Smooth muscle cell of the brain vasculature (primary cell): Measurements from ENCODE around the gene S1PR2.
"Not testable (repeated sequence)": the region's sequence is repeated elsewhere in the genome, so short reads cannot be mapped to it uniquely, and the experiment has no call there.

Experiments used
- DNase-seq: peaks from one replicate; pipeline ENCODE4 v3.0.0-alpha.2; 2012; ENCODE audit warnings: low read depth, low spot score

The S1PR2 gene

GRCh38 chr19:10224337-10224736, 6.8 kb downstream of the S1PR2 start:
- no peak for DNase-seq

- DNase-seq = no peak
These were observed 7.5 kb downstream of the S1PR2 start for GRCh38 chr19:10223488-10224213.

GRCh38 chr19:10222201-10222890, 8.8 kb downstream of the S1PR2 start:
- DNase-seq = no peak

GRCh38 chr19:10220695-10221094, 10.4 kb downstream of the S1PR2 start:
- no peak for DNase-seq

GRCh38 chr19:10219678-10220077, 11.5 kb downstream of the S1PR2 start:
- DNase-seq = no peak

GRCh38 chr19:10217085-10217484, 14.0 kb downstream of the S1PR2 start:
- no peak for DNase-seq

- DNase-seq = no peak
These were observed 16.3 kb downstream of the S1PR2 start for GRCh38 chr19:10214784-10215183.

GRCh38 chr19:10211691-10212090, 19.4 kb downstream of the S1PR2 start:
- DNase-seq = no peak

- no peak for DNase-seq
These were observed 20.1 kb downstream of the S1PR2 start for GRCh38 chr19:10211061-10211460.

GRCh38 chr19:10209315-10209714, 21.8 kb downstream of the S1PR2 start:
- DNase-seq = no peak

- no peak for DNase-seq
These were observed 24.1 kb downstream of the S1PR2 start for GRCh38 chr19:10207026-10207425.

- DNase-seq = no peak
These were observed 24.8 kb downstream of the S1PR2 start for GRCh38 chr19:10206226-10206885.

- no peak for DNase-seq
These were observed 25.5 kb downstream of the S1PR2 start for GRCh38 chr19:10205636-10206035.

- no peak for DNase-seq
These were observed 27.4 kb downstream of the S1PR2 start for GRCh38 chr19:10203686-10204085.

GRCh38 chr19:10201176-10201575, 30.0 kb downstream of the S1PR2 start:
- no peak for DNase-seq

- not testable (repeated sequence) for DNase-seq
These were observed 31.0 kb downstream of the S1PR2 start for GRCh38 chr19:10200101-10200500.

- DNase-seq = not testable (repeated sequence)
These were observed 32.1 kb downstream of the S1PR2 start for GRCh38 chr19:10198889-10199644.

GRCh38 chr19:10195199-10195519, 36.0 kb downstream of the S1PR2 start:
- DNase-seq = no peak

GRCh38 chr19:10194500-10195198, 36.5 kb downstream of the S1PR2 start, which contains the start of gene DNMT1:
DNMT1 (minus strand) TSS chr19:10194953; CDS start chr19:10194899, 54 bp downstream.
- DNase-seq = peak; percentile 90

GRCh38 chr19:10193790-10194499, 37.2 kb downstream of the S1PR2 start:
- DNase-seq = peak; percentile 4

- DNase-seq = no peak
These were observed 38.2 kb downstream of the S1PR2 start for GRCh38 chr19:10192922-10193321.
